ENCODE results near the gene USP54. TPM values are rescaled to one million over a fixed set of nuclear protein-coding genes. Genes with fewer than 3 reads are reported as not detected.
A peak's percentile ranks its signal among the peaks of the same experiment; 100 is the strongest.

USP54 gene
- total RNA-seq, 6 experiments from 2014 or later = 1.5 to 5.7 (median 3.6) TPM

DNA sequence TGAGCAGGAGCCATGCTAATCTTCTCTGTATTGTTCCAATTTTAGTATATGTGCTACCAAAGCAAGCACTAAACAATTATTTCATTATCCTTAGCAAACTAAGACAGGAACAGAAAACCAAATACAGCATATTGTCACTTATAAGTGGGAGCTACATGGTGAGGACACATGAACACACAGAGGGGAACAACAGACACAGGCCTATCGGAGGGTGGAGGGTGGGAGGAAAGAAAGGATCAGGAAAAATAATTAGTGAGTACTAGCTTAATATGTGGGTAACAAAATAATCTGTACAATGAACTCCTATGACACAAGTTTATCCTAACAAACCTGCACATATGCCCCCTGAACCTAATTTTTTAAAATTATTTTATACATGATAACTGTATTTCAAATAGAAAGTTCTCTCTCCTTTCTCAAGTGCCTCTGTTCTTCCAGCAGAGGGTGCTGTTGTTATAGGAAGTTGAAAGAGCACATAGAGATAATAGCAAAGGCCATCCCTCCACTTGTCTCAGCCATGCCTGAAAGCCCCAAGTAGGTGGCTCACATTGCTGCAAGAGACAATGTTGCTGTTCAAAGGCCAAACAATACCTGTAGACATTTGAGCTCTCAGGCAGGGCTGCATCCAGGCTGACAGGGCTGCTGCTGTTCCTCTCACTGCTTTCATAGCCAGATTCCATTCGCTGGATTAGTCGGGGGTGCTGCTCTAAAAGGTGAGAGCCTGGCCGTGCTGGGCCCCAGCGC, 61.9 kb downstream of the USP54 start:
- H3K27ac ChIP-seq = no peak overlapping the region
- no peaks in the 10 kb centered on the region for H3K36me3 ChIP-seq
- H3K4me1 ChIP-seq = no peaks in the 10 kb centered on the region
- 85% methylated on average over 2 of the region's 5 CpGs for WGBS (ENCODE audit: insufficient coverage, low coverage, low lambda C conversion rate, missing lambda C conversion rate)
- H3K4me3 ChIP-seq = no peak overlapping the region
- ATAC-seq (peak; percentile 92 to 98 (median 97)), DNase-seq (peak in 1 of 3 donors; percentile 51)
- no peaks in the 10 kb centered on the region for H3K9me3 ChIP-seq
- peak; percentile 80 to 89 (median 87) for TF ChIP-seq CTCF (IDR thresholded peaks at IDR 0.05)
- TF ChIP-seq POLR2A (IDR thresholded peaks at IDR 0.05) = no peak
- intact Hi-C loops (cut with DNase I) = no loop called here
- no peaks in the 10 kb centered on the region for H3K27me3 ChIP-seq

- H3K4me1 ChIP-seq = no peaks in the 10 kb centered on the region
- no peak overlapping the region for H3K4me3 ChIP-seq
- TF ChIP-seq POLR2A (IDR thresholded peaks at IDR 0.05) (no peak), CTCF (IDR thresholded peaks at IDR 0.05) (no peak)
- no peaks in the 10 kb centered on the region for H3K9me3 ChIP-seq
- H3K27ac ChIP-seq = no peak overlapping the region
- ATAC-seq (no peak), DNase-seq (no peak)
- intact Hi-C loops (cut with DNase I) = no loop called here
- 92% methylated on average over 1 of the region's 1 CpG for WGBS (ENCODE audit: insufficient coverage, low coverage, low lambda C conversion rate, missing lambda C conversion rate)
- no peaks in the 10 kb centered on the region for H3K36me3 ChIP-seq
- no peaks in the 10 kb centered on the region for H3K27me3 ChIP-seq
Observed at GRCh38 chr10:73522263-73522662, 68.9 kb downstream of the USP54 start.

GRCh38 chr10:73519336-73519735, 71.8 kb downstream of the USP54 start:
- ATAC-seq (no peak), DNase-seq (no peak)
- Histone ChIP-seq H3K36me3 (no peaks in the 10 kb centered on the region), H3K27me3 (no peaks in the 10 kb centered on the region), H3K27ac (no peak overlapping the region), H3K4me3 (no peak overlapping the region), H3K9me3 (no peaks in the 10 kb centered on the region), H3K4me1 (no peaks in the 10 kb centered on the region)
- no peak for TF ChIP-seq POLR2A (IDR thresholded peaks at IDR 0.05)
- TF ChIP-seq CTCF (IDR thresholded peaks at IDR 0.05) = no peak
- WGBS (ENCODE audit: insufficient coverage, low coverage, low lambda C conversion rate, missing lambda C conversion rate) = 100% methylated on average over 2 of the region's 3 CpGs
- intact Hi-C loops (cut with DNase I) = no loop called here

DNA sequence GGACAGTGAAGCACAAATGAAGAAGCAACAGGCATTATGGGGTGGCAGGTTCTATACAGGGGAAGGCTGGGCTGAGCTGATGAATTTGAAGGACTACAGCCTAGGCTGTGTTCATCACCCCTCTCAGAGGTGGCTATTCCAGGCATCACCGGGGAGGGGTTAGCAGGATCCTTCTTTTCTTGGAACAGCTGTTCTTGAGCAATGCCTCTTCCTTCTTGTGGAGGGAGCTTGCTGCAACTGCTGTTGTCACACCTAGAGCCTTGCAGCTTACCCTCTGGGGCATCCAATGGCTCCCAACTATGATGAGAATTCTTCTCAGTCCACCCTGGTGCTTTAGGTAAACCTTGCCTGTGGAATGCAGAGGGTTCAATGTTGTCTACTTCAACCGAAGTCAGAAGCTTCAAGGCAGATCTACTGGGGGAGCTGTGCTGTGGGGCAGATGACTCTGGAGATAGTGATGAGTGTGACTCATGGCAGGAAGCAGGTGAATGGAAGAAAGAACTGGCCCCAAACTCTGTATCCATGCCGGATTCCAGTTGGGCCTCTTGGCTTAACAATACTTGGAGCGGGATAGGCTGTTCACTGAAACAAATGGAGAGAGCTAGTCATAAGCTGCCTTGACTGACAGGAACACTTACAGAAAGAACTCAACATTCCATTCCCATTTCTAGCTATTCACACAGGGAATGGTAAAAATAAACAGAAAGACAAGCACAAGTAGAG, 73.8 kb downstream of the USP54 start:
- no peaks in the 10 kb centered on the region for H3K4me1 ChIP-seq
- H3K4me3 ChIP-seq = no peak overlapping the region
- ATAC-seq = no peak
- no peaks in the 10 kb centered on the region for H3K36me3 ChIP-seq
- H3K27ac ChIP-seq = no peak overlapping the region
- no peaks in the 10 kb centered on the region for H3K27me3 ChIP-seq
- WGBS (ENCODE audit: insufficient coverage, low coverage, low lambda C conversion rate, missing lambda C conversion rate) = 100% methylated on average over 2 of the region's 4 CpGs
- H3K9me3 ChIP-seq = no peaks in the 10 kb centered on the region
- TF ChIP-seq POLR2A (IDR thresholded peaks at IDR 0.05) = no peak
- no peak for TF ChIP-seq CTCF (IDR thresholded peaks at IDR 0.05)
- no peak for DNase-seq
- intact Hi-C loops (cut with DNase I) = no loop called here

Measured in right lobe of liver (tissue), 6 donors.